KOPT-K1 (cell line): ENCODE data around the gene COL6A1.
"Not testable (repeated sequence)": the region's sequence is repeated elsewhere in the genome, so short reads cannot be mapped to it uniquely, and the experiment has no call there.

Experiments used
- H3K27ac ChIP-seq: fragments of 200-600 bp; sonication (generic); 2 replicates; pipeline ENCODE4 v1.5.1; 2016; ENCODE audit warnings: antibody characterized with exemption, mild to moderate bottlenecking, low read depth, low read length; ENCODE audit not compliant: poor library complexity, severe bottlenecking
- H3K36me3 ChIP-seq: fragments of 200-600 bp; sonication (generic); 2 replicates; pipeline ENCODE4 v1.5.1; 2017; ENCODE audit warnings: antibody characterized with exemption, mild to moderate bottlenecking, low read length, moderate library complexity; ENCODE audit not compliant: insufficient read depth
- H3K9me3 ChIP-seq: fragments of 200-600 bp; sonication (generic); 2 replicates; pipeline ENCODE4 v1.5.1; 2017; ENCODE audit warnings: antibody characterized with exemption, low read length, mild to moderate bottlenecking; ENCODE audit not compliant: insufficient read depth, poor library complexity, severe bottlenecking

The COL6A1 gene

GRCh38 chr21:46038871-46039397, 57.4 kb downstream of the COL6A1 start:
- H3K27ac ChIP-seq: no peak overlapping the region
- H3K36me3 ChIP-seq: no peaks in the 10 kb centered on the region
- no peaks in the 10 kb centered on the region for H3K9me3 ChIP-seq

- no peaks in the 10 kb centered on the region for H3K36me3 ChIP-seq
Measured at GRCh38 chr21:46039891-46040660, 58.5 kb downstream of the COL6A1 start.

GRCh38 chr21:46040707-46041106, 59.1 kb downstream of the COL6A1 start:
- no peaks in the 10 kb centered on the region for H3K9me3 ChIP-seq
- H3K36me3 ChIP-seq: no peaks in the 10 kb centered on the region
- no peak overlapping the region for H3K27ac ChIP-seq

More at GRCh38 chr21:46039891-46040660, 58.5 kb downstream of the COL6A1 start:
- H3K9me3 ChIP-seq: no peaks in the 10 kb centered on the region
- H3K27ac ChIP-seq: no peak overlapping the region

GRCh38 chr21:46041183-46041582, 59.6 kb downstream of the COL6A1 start:
- H3K9me3 ChIP-seq: no peaks in the 10 kb centered on the region
- H3K36me3 ChIP-seq: no peaks in the 10 kb centered on the region
- no peak overlapping the region for H3K27ac ChIP-seq

- Histone ChIP-seq H3K9me3 (no peaks in the 10 kb centered on the region), H3K36me3 (no peaks in the 10 kb centered on the region), H3K27ac (no peak overlapping the region)
Measured at GRCh38 chr21:46045154-46045553, 63.6 kb downstream of the COL6A1 start.

- Histone ChIP-seq H3K36me3 (no peaks in the 10 kb centered on the region), H3K27ac (no peak overlapping the region), H3K9me3 (no peaks in the 10 kb centered on the region)
Measured at GRCh38 chr21:46046471-46046870, 64.9 kb downstream of the COL6A1 start.

GRCh38 chr21:46046906-46047305, 65.3 kb downstream of the COL6A1 start:
- not testable (repeated sequence) for H3K27ac ChIP-seq, H3K9me3 ChIP-seq, H3K36me3 ChIP-seq

- Histone ChIP-seq H3K9me3 (no peaks in the 10 kb centered on the region), H3K27ac (no peak overlapping the region), H3K36me3 (no peaks in the 10 kb centered on the region)
Measured at GRCh38 chr21:46048926-46049889, 67.6 kb downstream of the COL6A1 start.

- no peaks in the 10 kb centered on the region for H3K36me3 ChIP-seq
- no peaks in the 10 kb centered on the region for H3K9me3 ChIP-seq
- H3K27ac ChIP-seq: no peak overlapping the region
Measured at GRCh38 chr21:46049890-46050667, 68.5 kb downstream of the COL6A1 start.

GRCh38 chr21:46050668-46051378, 69.3 kb downstream of the COL6A1 start:
- H3K36me3 ChIP-seq: no peaks in the 10 kb centered on the region
- H3K27ac ChIP-seq: no peak overlapping the region
- no peaks in the 10 kb centered on the region for H3K9me3 ChIP-seq

- no peak overlapping the region for H3K27ac ChIP-seq
- H3K9me3 ChIP-seq: no peaks in the 10 kb centered on the region
- H3K36me3 ChIP-seq: no peaks in the 10 kb centered on the region
Measured at GRCh38 chr21:46051379-46051770, 69.8 kb downstream of the COL6A1 start.

GRCh38 chr21:46051821-46052675, 70.5 kb downstream of the COL6A1 start:
- Histone ChIP-seq H3K27ac (no peak overlapping the region), H3K9me3 (no peaks in the 10 kb centered on the region), H3K36me3 (no peaks in the 10 kb centered on the region)

- H3K27ac ChIP-seq: no peak overlapping the region
- H3K36me3 ChIP-seq: no peaks in the 10 kb centered on the region
- H3K9me3 ChIP-seq: no peaks in the 10 kb centered on the region
Measured at GRCh38 chr21:46052703-46053651, 71.4 kb downstream of the COL6A1 start.
